ENCODE results near the gene CTSE. TPM values are rescaled to one million over a fixed set of nuclear protein-coding genes. Genes with fewer than 3 reads are reported as not detected.

CTSE gene
- total and polyA plus RNA-seq, 2 of the 4 experiments (the other 2 are of a cell fraction), result not detected

DNA sequence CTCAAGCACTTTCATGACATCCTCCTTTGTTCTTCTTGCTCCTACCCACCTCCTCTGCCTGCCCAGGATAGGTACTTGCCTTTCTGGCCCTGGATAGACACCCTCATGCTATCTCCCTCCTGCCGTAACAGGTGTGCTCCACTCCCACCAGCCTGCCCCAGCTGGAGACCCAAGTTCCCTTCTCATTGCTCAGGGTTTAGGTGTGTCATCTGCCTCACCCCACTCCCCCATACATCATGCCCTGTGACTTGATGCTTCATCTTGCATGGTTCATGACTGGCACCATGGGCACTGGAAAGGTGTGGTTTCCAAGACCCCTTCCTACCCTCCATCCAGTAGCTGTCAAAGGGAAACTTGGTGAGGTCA lies 35.2 kb upstream of the CTSE start:
- TF ChIP-seq USF2 (IDR thresholded peaks at IDR 0.05; ENCODE audit: low read depth, low read length) (no peak), RCOR1 (IDR thresholded peaks at IDR 0.05; ENCODE audit: insufficient replicate concordance, low read length) (no peak), MAFK (IDR thresholded peaks at IDR 0.05; ENCODE audit: low read depth, low read length) (no peak), RAD21 (IDR thresholded peaks at IDR 0.05; ENCODE audit: low read length) (no peak), ELK1 (IDR thresholded peaks at IDR 0.05; ENCODE audit: borderline replicate concordance, low read depth, low read length) (no peak), MXI1 (IDR thresholded peaks at IDR 0.05; ENCODE audit: borderline replicate concordance, low read depth, low read length) (no peak), POLR2A (IDR thresholded peaks at IDR 0.05; ENCODE audit: low read depth, low read length) (no peak), NFE2L2 (IDR thresholded peaks at IDR 0.05; ENCODE audit: low read depth, low read length) (no peak), CHD1 (IDR thresholded peaks at IDR 0.05; ENCODE audit: low read depth, low read length) (no peak), SMC3 (IDR thresholded peaks at IDR 0.05; ENCODE audit: low read depth, low read length) (no peak), MAZ (IDR thresholded peaks at IDR 0.05; ENCODE audit: borderline replicate concordance, low read depth, low read length) (no peak), BHLHE40 (IDR thresholded peaks at IDR 0.05; ENCODE audit: low read depth, low read length) (no peak), FOS (IDR thresholded peaks at IDR 0.05; ENCODE audit: low read depth, low read length) (no peak), RFX5 (IDR thresholded peaks at IDR 0.05; ENCODE audit: low read depth, low read length) (no peak), CEBPB (IDR thresholded peaks at IDR 0.05; ENCODE audit: low read depth, low read length) (no peak)
- TF ChIP-seq, protein P1, sequence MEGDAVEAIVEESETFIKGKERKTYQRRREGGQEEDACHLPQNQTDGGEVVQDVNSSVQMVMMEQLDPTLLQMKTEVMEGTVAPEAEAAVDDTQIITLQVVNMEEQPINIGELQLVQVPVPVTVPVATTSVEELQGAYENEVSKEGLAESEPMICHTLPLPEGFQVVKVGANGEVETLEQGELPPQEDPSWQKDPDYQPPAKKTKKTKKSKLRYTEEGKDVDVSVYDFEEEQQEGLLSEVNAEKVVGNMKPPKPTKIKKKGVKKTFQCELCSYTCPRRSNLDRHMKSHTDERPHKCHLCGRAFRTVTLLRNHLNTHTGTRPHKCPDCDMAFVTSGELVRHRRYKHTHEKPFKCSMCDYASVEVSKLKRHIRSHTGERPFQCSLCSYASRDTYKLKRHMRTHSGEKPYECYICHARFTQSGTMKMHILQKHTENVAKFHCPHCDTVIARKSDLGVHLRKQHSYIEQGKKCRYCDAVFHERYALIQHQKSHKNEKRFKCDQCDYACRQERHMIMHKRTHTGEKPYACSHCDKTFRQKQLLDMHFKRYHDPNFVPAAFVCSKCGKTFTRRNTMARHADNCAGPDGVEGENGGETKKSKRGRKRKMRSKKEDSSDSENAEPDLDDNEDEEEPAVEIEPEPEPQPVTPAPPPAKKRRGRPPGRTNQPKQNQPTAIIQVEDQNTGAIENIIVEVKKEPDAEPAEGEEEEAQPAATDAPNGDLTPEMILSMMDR (conservative IDR thresholded peaks at IDR 0.05; ENCODE audit: low read depth, low read length), result no peak
- no peak overlapping the region for H3K27ac ChIP-seq (ENCODE audit: insufficient read depth, low read length)
- no peak overlapping the region for H2BK15ac ChIP-seq (ENCODE audit: low read depth, low read length)
- no peak overlapping the region for H2BK120ac ChIP-seq (ENCODE audit: low read depth, low read length)
- no peak overlapping the region for H3K14ac ChIP-seq (replicated peaks; ENCODE audit: low read depth, low read length)
- no peak for DNase-seq
- in situ Hi-C loops (cut with MboI; ENCODE audit: low sequenced_read_pairs) (no loop called here), dilution Hi-C loops (cut with HindIII; ENCODE audit: low sequenced_read_pairs, unreplicated experiment) (no loop called here), intact Hi-C loops (cut with micrococcal nuclease) (no loop called here)
- H4K91ac ChIP-seq (ENCODE audit: insufficient read depth, low read depth, low read length), result no peak overlapping the region
- no peak overlapping the region for H3K4ac ChIP-seq (ENCODE audit: low read depth, low read length)
- H2AK9ac ChIP-seq (replicated peaks; ENCODE audit: low read depth, low read length, poor library complexity), result no peak overlapping the region
- H3K4me3 ChIP-seq (ENCODE audit: insufficient read depth, low read depth, low read length), result no peak overlapping the region
- H4K20me1 ChIP-seq (ENCODE audit: insufficient read depth, low read length), result no peaks in the 10 kb centered on the region
- peaks cover 35% of the 10 kb centered on the region for H3K27me3 ChIP-seq (ENCODE audit: control insufficient read depth, insufficient read depth, low read length)
- no peaks in the 10 kb centered on the region for H3K79me1 ChIP-seq (ENCODE audit: low read depth in 1 of 2, low read length in 2 of 2)
- H4K8ac ChIP-seq (ENCODE audit: low read depth in 2 of 2, low read length in 2 of 2), result no peak overlapping the region
- H3K56ac ChIP-seq (ENCODE audit: extremely low read depth, insufficient read depth, low read length), result no peak overlapping the region
- H3K4me2 ChIP-seq (ENCODE audit: low read depth, low read length), result no peak overlapping the region
- no TSS peak for BruUV-seq (replicated peaks)
- H2AFZ ChIP-seq (replicated peaks; ENCODE audit: low read length, poor library complexity), result peak overlapping the region; percentile 21
- H4K5ac ChIP-seq (ENCODE audit: low read depth, low read length), result no peak overlapping the region
- no peaks in the 10 kb centered on the region for H3K9me1 ChIP-seq (ENCODE audit: insufficient read depth, low read length)
- WGBS, 2 experiments (ENCODE audit: extremely low coverage in 2 of 2, insufficient read length in 1 of 2), result no CpG with 5 or more reads among the region's 1 CpG
- H2BK5ac ChIP-seq (ENCODE audit: low read depth, low read length, poor library complexity, severe bottlenecking), result no peak overlapping the region
- H3K4me1 ChIP-seq (ENCODE audit: control insufficient read depth, insufficient read depth, low read length), result no peaks in the 10 kb centered on the region
- CTCF ChIA-PET, result no interaction called here
- no peak overlapping the region for H3K18ac ChIP-seq (ENCODE audit: low read depth, low read length)
- no peaks in the 10 kb centered on the region for H3K36me3 ChIP-seq (ENCODE audit: control insufficient read depth, insufficient read depth, low read length)
- H3K9me3 ChIP-seq (ENCODE audit: control insufficient read depth, insufficient read depth, low read length), result no peaks in the 10 kb centered on the region
- no peak for ATAC-seq (ENCODE audit: low read depth)
- no peak overlapping the region for H2AK5ac ChIP-seq (ENCODE audit: low read depth, low read length)
- H2BK20ac ChIP-seq (ENCODE audit: low read depth, low read length), result no peak overlapping the region
- POLR2A ChIA-PET (ENCODE audit: unreplicated experiment), result no interaction called here
- H3K23ac ChIP-seq (ENCODE audit: low read depth, low read length), result no peak overlapping the region
- H3K9ac ChIP-seq (ENCODE audit: low read depth, low read length), result no peak overlapping the region
